Right lobe of liver (tissue), 6 donors: Measurements from ENCODE around the gene PDZRN3. TPM values are rescaled to one million over a fixed set of nuclear protein-coding genes. Genes with fewer than 3 reads are reported as not detected.

ENCODE experiments used
- ATAC-seq, 4 donors: fragments of 200-7000 bp; cut with Tn5 transposase; one replicate each; pipeline ENCODE4 v1.9.1; 2020; ENCODE audit warnings: mild to moderate bottlenecking in 4 of 4, moderate library complexity in 4 of 4
- DNase-seq, 3 donors: peaks; one replicate each; pipeline ENCODE4 v3.0.0-alpha.2; 2020
- H3K27ac ChIP-seq, 3 donors: fragments of 200-600 bp; one replicate each; pipeline ENCODE4 v1.8.0; 2022
- H3K27me3 ChIP-seq, 2 donors: fragments of 200-600 bp; one replicate each; pipeline ENCODE4 v1.8.0; 2022
- H3K36me3 ChIP-seq, 4 donors: fragments of 200-600 bp; sonication (generic) in 1 of 4; one replicate each; pipeline versions ENCODE4 v1.5.1 to v1.8.0; 2017 to 2022; ENCODE audit warnings: control low read depth in 1 of 4
- H3K4me1 ChIP-seq, 4 donors: fragments of 200-600 bp; sonication (generic) in 1 of 4; one replicate each; pipeline versions ENCODE4 v1.5.1 to v1.8.0; 2017 to 2022; ENCODE audit warnings: control low read depth in 1 of 4
- H3K4me3 ChIP-seq, 3 donors: fragments of 200-600 bp; one replicate each; pipeline ENCODE4 v1.8.0; 2022
- H3K9me3 ChIP-seq, 4 donors: fragments of 200-600 bp; sonication (generic) in 1 of 4; one replicate each; pipeline versions ENCODE4 v1.5.1 to v1.8.0; 2017 to 2022; ENCODE audit warnings: control low read depth in 1 of 4
- CTCF ChIP-seq, 4 donors: fragments of 200-600 bp in 3 of 4; fragments of 450-650 bp in 1 of 4; IDR thresholded peaks; one replicate each; pipeline versions ENCODE4 v1.5.1 to v1.8.0; 2016 to 2022; ENCODE audit warnings: antibody characterized with exemption in 4 of 4, mild to moderate bottlenecking in 2 of 4
- POLR2A ChIP-seq: fragments of 450-650 bp; IDR thresholded peaks from one replicate; pipeline ENCODE4 v1.6.1; 2017; ENCODE audit warnings: antibody characterized with exemption, mild to moderate bottlenecking
- WGBS: methylation state at CpG from one replicate; pipeline ENCODE4 v1.1.6; 2018; ENCODE audit warnings: low coverage, low lambda C conversion rate; ENCODE audit not compliant: insufficient coverage; ENCODE audit errors: missing lambda C conversion rate; 5-methylcytosine and 5-hydroxymethylcytosine counted together
- intact Hi-C, 2 donors: fragments of 100-400 bp; cut with DNase I; formaldehyde crosslinking; loops; one replicate each; pipeline versions ENCODE4 v1.11.2 to v1.14.1; 2022
- total RNA-seq, 6 experiments: library from RNA; depleted of rRNA in 2 of 6; stranded (reverse); fragments of >200 nt in 2 of 6; fragmentation: NEBNext Ultra II Directional in 3 of 6; extraction: Animal tissue kit (Norgen Biotek cat#: 25700) in 3 of 6; gene quantifications; one replicate each; pipeline versions ENCODE4 v1.1.0 to v1.2.4, GENCODE V29; 2016 to 2023
- donor health status: DM: no; HTN: yes; CAD: no.
- donor health status: DM: no; HTN: no; CAD: no.
- donor health status: DM: no; HTN: no; CAD: no.
- donor health status: DM: no; HTN: yes; CAD: no.
- donor health status: DM: no; HTN: yes; CAD: no.

Gene PDZRN3
- total RNA-seq, 6 experiments from 2014 or later, result 0.33 to 2.0 (median 1.1) TPM

GRCh38 chr3:73509066-73509465 is 115.7 kb downstream of the PDZRN3 start:
- H3K36me3 ChIP-seq, result no peaks in the 10 kb centered on the region
- 71% methylated on average over 5 of the region's 5 CpGs for WGBS
- no peak for ATAC-seq
- no peaks in the 10 kb centered on the region for H3K27me3 ChIP-seq
- peaks cover 0 to 7% (median 3%) of the 10 kb centered on the region in 4 donors for H3K4me1 ChIP-seq
- no peak for TF ChIP-seq CTCF (IDR thresholded peaks at IDR 0.05)
- TF ChIP-seq POLR2A, result no peak
- no peak for DNase-seq
- intact Hi-C loops, result no loop called here
- H3K9me3 ChIP-seq, result no peaks in the 10 kb centered on the region
- no peak overlapping the region for H3K27ac ChIP-seq
- H3K4me3 ChIP-seq, result no peak overlapping the region

GRCh38 chr3:73508330-73508954 is 116.3 kb downstream of the PDZRN3 start:
- no peak overlapping the region for H3K27ac ChIP-seq
- no peak overlapping the region for H3K4me3 ChIP-seq
- intact Hi-C loops, result no loop called here
- H3K4me1 ChIP-seq, result peaks cover 0 to 6% (median under 1%) of the 10 kb centered on the region in 4 donors
- TF ChIP-seq CTCF (IDR thresholded peaks at IDR 0.05) (peak; percentile 58 to 81 (median 78)), POLR2A (no peak)
- ATAC-seq, result peak; percentile 81 to 85 (median 83)
- no peaks in the 10 kb centered on the region for H3K27me3 ChIP-seq
- H3K36me3 ChIP-seq, result no peaks in the 10 kb centered on the region
- peak in 1 of 3 donors; percentile 56 for DNase-seq
- WGBS, result 4% methylated on average over 6 of the region's 6 CpGs
- H3K9me3 ChIP-seq, result no peaks in the 10 kb centered on the region

DNA sequence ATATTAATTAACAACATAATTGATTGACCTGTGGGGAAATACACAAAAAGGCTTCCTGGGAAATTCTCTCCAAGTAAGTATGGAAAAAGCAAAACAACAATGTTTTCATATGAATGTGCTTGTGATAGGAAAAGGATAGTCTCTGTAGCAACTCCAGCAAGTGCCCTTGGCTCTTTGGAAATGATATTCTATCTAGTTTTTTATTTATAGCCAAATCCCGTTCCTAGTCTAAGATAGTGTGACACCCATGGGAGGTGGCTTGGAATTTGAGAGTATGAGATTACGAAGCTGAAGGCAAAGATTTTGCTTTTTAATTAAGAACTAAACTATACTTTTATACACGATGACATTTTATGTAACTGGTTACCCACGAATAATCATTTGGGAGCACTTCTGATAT is 119.9 kb downstream of the PDZRN3 start:
- TF ChIP-seq CTCF (IDR thresholded peaks at IDR 0.05) (no peak), POLR2A (no peak)
- no peaks in the 10 kb centered on the region for H3K4me1 ChIP-seq
- 60% methylated on average over 4 of the region's 4 CpGs for WGBS
- ATAC-seq (no peak), DNase-seq (no peak)
- no peaks in the 10 kb centered on the region for H3K27me3 ChIP-seq
- no peaks in the 10 kb centered on the region for H3K36me3 ChIP-seq
- H3K4me3 ChIP-seq, result no peak overlapping the region
- intact Hi-C loops, result loop anchor here in 1 of 2 donors (5.0 kb wide), 1 partner anchor 403 kb away; no protein-coding TSS in a partner anchor
- H3K9me3 ChIP-seq, result no peaks in the 10 kb centered on the region
- no peak overlapping the region for H3K27ac ChIP-seq

DNA sequence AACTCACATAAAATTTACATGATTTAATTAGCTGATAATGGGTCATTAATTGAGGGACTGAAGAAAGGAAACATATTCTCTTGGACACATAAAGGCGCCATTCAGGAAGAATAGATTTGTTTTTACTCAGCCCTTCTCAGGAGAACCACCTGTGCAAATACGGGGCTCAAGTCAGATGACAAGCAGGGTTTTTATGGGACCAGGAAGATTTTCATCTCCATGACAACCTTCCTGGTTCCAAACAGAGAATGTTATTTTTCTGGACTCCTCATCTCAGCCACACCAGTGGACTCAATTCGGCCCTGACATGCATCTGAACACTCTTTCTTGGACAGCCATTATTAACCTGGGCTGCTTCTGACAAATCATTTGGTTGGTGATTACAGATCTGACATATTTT is 120.5 kb downstream of the PDZRN3 start:
- Histone ChIP-seq H3K4me1 (no peaks in the 10 kb centered on the region), H3K4me3 (no peak overlapping the region), H3K36me3 (no peaks in the 10 kb centered on the region), H3K27ac (no peak overlapping the region), H3K27me3 (no peaks in the 10 kb centered on the region), H3K9me3 (no peaks in the 10 kb centered on the region)
- ATAC-seq, result no peak
- TF ChIP-seq POLR2A (no peak), CTCF (IDR thresholded peaks at IDR 0.05) (no peak)
- DNase-seq, result no peak
- WGBS, result 57% methylated on average over 3 of the region's 3 CpGs
- intact Hi-C loops, result loop anchor here in 1 of 2 donors (5.0 kb wide), 1 partner anchor 402 kb away; no protein-coding TSS in a partner anchor
